Hepatocyte (in vitro differentiated cells): Measurements from ENCODE around the gene SAGE1. TPM values are rescaled to one million over a fixed set of nuclear protein-coding genes. Genes with fewer than 3 reads are reported as not detected.
"Not testable (repeated sequence)": the region's sequence is repeated elsewhere in the genome, so short reads cannot be mapped to it uniquely, and the experiment has no call there.

Source experiments
- DNase-seq: peaks from one replicate; pipeline ENCODE4 v3.0.0-alpha.2; 2016; ENCODE audit warnings: low spot score
- H2AFZ ChIP-seq: fragments of 200-600 bp; sonication (generic); 2 replicates; pipeline ENCODE4 v1.6.0; 2016; ENCODE audit warnings: antibody characterized with exemption, mild to moderate bottlenecking
- H3K27ac ChIP-seq: fragments of 200-600 bp; sonication (generic); 2 replicates; pipeline ENCODE4 v1.5.1; 2016; ENCODE audit warnings: mild to moderate bottlenecking
- H3K27me3 ChIP-seq: fragments of 200-600 bp; sonication (generic); 2 replicates; pipeline ENCODE4 v1.6.1; 2016
- H3K36me3 ChIP-seq: fragments of 200-600 bp; sonication (generic); replicated peaks from 2 replicates; pipeline ENCODE4 v1.5.1; 2016; ENCODE audit warnings: low read depth; ENCODE audit not compliant: insufficient read depth
- H3K4me1 ChIP-seq: fragments of 200-600 bp; sonication (generic); 2 replicates; pipeline ENCODE4 v1.5.1; 2016; ENCODE audit warnings: mild to moderate bottlenecking, moderate library complexity; ENCODE audit not compliant: insufficient read depth
- H3K4me2 ChIP-seq: fragments of 200-600 bp; sonication (generic); 2 replicates; pipeline ENCODE4 v1.6.0; 2016
- H3K4me3 ChIP-seq: fragments of 200-600 bp; sonication (generic); 2 replicates; pipeline ENCODE4 v1.5.1; 2016; ENCODE audit warnings: mild to moderate bottlenecking
- H3K79me2 ChIP-seq: fragments of 200-600 bp; sonication (generic); 2 replicates; pipeline ENCODE4 v1.6.0; 2017; ENCODE audit warnings: mild to moderate bottlenecking
- H3K9me2 ChIP-seq: fragments of 200-600 bp; sonication (generic); replicated peaks from 2 replicates; pipeline ENCODE4 v1.6.0; 2017; ENCODE audit warnings: mild to moderate bottlenecking; ENCODE audit not compliant: insufficient read depth
- H3K9me3 ChIP-seq: fragments of 200-600 bp; sonication (generic); 2 replicates; pipeline ENCODE4 v1.5.1; 2016; ENCODE audit warnings: low read depth, mild to moderate bottlenecking
- H4K20me1 ChIP-seq: fragments of 200-600 bp; sonication (generic); 2 replicates; pipeline ENCODE4 v1.6.0; 2016; ENCODE audit warnings: mild to moderate bottlenecking; ENCODE audit not compliant: insufficient read depth, poor library complexity, severe bottlenecking
- EZH2 ChIP-seq: fragments of 200-600 bp; sonication (generic); IDR thresholded peaks from 2 replicates; pipeline ENCODE4 v1.6.1; 2016; ENCODE audit warnings: antibody characterized with exemption, mild to moderate bottlenecking, borderline replicate concordance
- EZH2phosphoT487 ChIP-seq: fragments of 200-600 bp; sonication (generic); IDR thresholded peaks from one replicate; pipeline ENCODE4 v1.6.1; 2018; ENCODE audit warnings: antibody characterized with exemption, mild to moderate bottlenecking, low read depth, moderate library complexity; ENCODE audit not compliant: unreplicated experiment, severe bottlenecking
- WGBS: methylation state at CpG from one replicate; pipeline ENCODE4 v1.1.6; 2016; ENCODE audit warnings: low lambda C conversion rate; ENCODE audit errors: missing lambda C conversion rate; 5-methylcytosine and 5-hydroxymethylcytosine counted together
- polyA plus RNA-seq: library from polyadenylated mRNA; unstranded; fragments of >200 nt; fragmentation: Nextera tagmentation; extraction: Ambion mirVana; gene quantifications from 2 replicates; pipeline ENCODE4 v1.2.1, GENCODE V29; 2016
- total RNA-seq: library from RNA; depleted of rRNA; stranded (reverse); fragments of >200 nt; gene quantifications from 2 replicates; pipeline ENCODE4 v1.2.3, GENCODE V29; 2014
- TF ChIP-seq, protein P1 (sequence below): fragments of 200-600 bp; sonication (generic); IDR thresholded peaks from 2 replicates; pipeline ENCODE4 v1.5.1; 2016; ENCODE audit warnings: antibody characterized with exemption, mild to moderate bottlenecking; ENCODE audit not compliant: poor library complexity

Gene SAGE1
- total RNA-seq (not detected in 2 replicates), polyA plus RNA-seq (not detected in 2 replicates)

DNA sequence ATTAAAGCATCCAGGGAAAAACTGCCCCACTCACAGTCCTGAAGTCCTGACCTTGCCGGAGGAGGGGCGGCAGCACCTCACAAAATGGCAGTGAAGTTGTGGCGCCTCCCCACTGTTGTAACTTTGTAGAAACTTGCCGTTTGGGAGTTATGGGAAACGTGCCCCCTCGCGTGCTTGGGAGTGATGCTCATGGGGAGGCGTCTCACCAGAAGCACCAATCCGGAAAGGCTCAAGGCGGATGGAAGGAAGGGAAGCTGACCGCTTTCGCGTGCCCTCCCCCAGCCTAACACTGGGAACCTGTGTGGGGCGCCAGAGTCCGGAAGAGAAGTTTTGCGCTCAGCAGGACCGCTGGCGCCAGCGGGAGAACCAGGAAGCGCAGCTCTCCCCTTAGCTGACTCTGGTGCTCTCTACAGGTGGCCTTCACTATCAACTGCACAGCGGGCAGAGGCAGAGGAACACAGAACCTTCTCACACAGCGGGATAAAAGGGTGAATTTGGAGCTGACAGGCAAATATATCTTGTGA, at the start of gene SAGE1, which contains the start of gene CT45A10:
Gene SAGE1 (plus strand): TSS at position 423 of the 524 bp plus-strand sequence. CDS start 2,527 bp downstream, outside the sequence.
Gene CT45A10 (minus strand): TSS at position 151 of the 524 bp plus-strand sequence. CDS start 8,100 bp downstream, outside the sequence.
- 75% methylated on average over 20 of the region's 22 CpGs for WGBS
- H3K4me1 ChIP-seq, result no peaks in the 10 kb centered on the region
- no peak within 1 kb of the TSS for H3K27ac ChIP-seq
- no peak within 1 kb of the TSS for H3K4me3 ChIP-seq
- H4K20me1 ChIP-seq, result no peaks in the 10 kb centered on the region
- no peaks in the 10 kb centered on the region for H3K9me2 ChIP-seq
- DNase-seq, result no peak
- no peaks in the 10 kb centered on the region for H3K9me3 ChIP-seq
- H2AFZ ChIP-seq, result no peak within 1 kb of the TSS
- no peak within 1 kb of the TSS for H3K4me2 ChIP-seq
- no peaks in the 10 kb centered on the region for H3K36me3 ChIP-seq
- no peaks in the 10 kb centered on the region for H3K27me3 ChIP-seq
- no peak for TF ChIP-seq EZH2
- no peak for TF ChIP-seq EZH2phosphoT487
- TF ChIP-seq, protein P1, sequence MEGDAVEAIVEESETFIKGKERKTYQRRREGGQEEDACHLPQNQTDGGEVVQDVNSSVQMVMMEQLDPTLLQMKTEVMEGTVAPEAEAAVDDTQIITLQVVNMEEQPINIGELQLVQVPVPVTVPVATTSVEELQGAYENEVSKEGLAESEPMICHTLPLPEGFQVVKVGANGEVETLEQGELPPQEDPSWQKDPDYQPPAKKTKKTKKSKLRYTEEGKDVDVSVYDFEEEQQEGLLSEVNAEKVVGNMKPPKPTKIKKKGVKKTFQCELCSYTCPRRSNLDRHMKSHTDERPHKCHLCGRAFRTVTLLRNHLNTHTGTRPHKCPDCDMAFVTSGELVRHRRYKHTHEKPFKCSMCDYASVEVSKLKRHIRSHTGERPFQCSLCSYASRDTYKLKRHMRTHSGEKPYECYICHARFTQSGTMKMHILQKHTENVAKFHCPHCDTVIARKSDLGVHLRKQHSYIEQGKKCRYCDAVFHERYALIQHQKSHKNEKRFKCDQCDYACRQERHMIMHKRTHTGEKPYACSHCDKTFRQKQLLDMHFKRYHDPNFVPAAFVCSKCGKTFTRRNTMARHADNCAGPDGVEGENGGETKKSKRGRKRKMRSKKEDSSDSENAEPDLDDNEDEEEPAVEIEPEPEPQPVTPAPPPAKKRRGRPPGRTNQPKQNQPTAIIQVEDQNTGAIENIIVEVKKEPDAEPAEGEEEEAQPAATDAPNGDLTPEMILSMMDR, result no peak
- H3K79me2 ChIP-seq, result no peaks in the 10 kb centered on the region

DNA sequence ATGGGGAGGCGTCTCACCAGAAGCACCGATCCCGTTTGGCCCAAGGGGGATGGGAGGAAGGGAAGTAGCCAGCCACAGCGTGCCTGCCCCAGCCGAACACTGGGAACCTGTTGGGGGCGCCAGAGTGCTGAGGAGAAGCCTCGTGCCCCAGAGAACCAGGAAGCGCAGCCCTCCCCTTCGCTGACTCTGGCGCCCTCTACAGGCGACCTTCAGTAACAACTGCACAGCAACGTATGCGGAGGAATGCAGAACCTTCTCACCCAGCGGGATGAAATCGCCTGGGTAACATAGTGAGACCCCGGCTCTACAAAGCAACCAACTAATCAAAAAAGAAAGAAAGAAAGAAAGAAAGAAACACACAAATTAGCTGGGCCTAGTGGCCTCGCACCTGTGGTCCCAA, 39.1 kb upstream of the SAGE1 start, which contains the start of gene CT45A8:
Gene CT45A8 (minus strand): TSS at position 101 of the 400 bp plus-strand sequence. CDS start 3,755 bp downstream, outside the sequence.
- H3K4me1 ChIP-seq, H3K36me3 ChIP-seq, H3K79me2 ChIP-seq, H3K4me3 ChIP-seq, DNase-seq, H3K27me3 ChIP-seq, H4K20me1 ChIP-seq, H3K9me2 ChIP-seq, H3K9me3 ChIP-seq, H3K4me2 ChIP-seq, H2AFZ ChIP-seq, H3K27ac ChIP-seq: not testable (repeated sequence)
- WGBS, result no CpG with 5 or more reads among the region's 17 CpGs

- H3K27ac ChIP-seq, H3K9me3 ChIP-seq, H3K9me2 ChIP-seq, H3K27me3 ChIP-seq, H3K79me2 ChIP-seq, H4K20me1 ChIP-seq, DNase-seq, H3K4me2 ChIP-seq, H3K36me3 ChIP-seq, H3K4me1 ChIP-seq, H2AFZ ChIP-seq, H3K4me3 ChIP-seq: not testable (repeated sequence)
- WGBS, result no CpG with 5 or more reads among the region's 17 CpGs
Observed at GRCh38 chrX:135871712-135872111, 21.8 kb upstream of the SAGE1 start, which contains the start of gene CT45A9. Gene CT45A9 (minus strand): TSS chrX:135871812. CDS start chrX:135868061, 3,751 bp downstream.

DNA sequence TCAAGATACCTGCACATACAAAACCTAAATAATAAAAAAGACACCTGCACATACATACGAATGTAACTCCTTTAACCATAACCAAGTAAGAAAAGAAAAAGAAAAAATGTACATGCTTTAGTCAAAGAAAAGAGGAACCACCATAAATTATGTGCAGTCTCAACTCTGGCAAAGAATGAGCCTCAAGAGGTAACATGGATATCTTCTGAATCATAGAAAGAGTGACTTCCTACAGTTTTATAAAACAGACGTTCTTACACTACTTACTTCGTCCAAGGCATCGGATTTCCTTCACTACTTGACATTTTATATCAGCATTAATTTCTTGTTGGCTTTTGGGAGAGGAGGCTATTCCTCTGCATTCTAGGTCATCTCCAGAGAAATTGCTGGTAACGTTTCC, 10.8 kb upstream of the SAGE1 start:
- 55% methylated on average over 4 of the region's 5 CpGs for WGBS
- DNase-seq, H3K27ac ChIP-seq: not testable (repeated sequence)

DNA sequence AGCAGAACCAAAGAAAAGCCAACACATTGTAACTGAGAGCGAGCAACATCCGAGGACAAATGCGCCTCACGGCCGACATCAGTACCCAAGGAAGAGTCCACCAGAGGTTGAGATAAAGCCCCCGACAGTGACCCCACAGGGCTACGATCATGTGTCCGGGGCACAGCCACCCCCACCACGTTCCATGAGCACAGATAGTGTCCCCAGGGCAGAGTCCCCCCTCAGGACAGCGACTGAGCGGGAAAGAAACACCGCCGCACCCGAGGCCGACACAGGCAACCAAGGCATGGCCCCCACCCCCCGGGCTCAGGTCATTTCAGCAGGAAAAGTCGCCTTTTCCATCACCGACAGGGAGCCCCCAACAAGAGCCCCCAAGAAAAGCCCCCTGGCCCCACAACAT, 5.3 kb upstream of the SAGE1 start:
- H3K27ac ChIP-seq, H3K4me2 ChIP-seq, H3K4me3 ChIP-seq, H3K9me2 ChIP-seq, H4K20me1 ChIP-seq, H3K4me1 ChIP-seq, DNase-seq, H3K79me2 ChIP-seq, H2AFZ ChIP-seq, H3K36me3 ChIP-seq, H3K27me3 ChIP-seq, H3K9me3 ChIP-seq: not testable (repeated sequence)
- 89% methylated on average over 13 of the region's 18 CpGs for WGBS

More for the DNA sequence above, 10.8 kb upstream of the SAGE1 start:
- H3K4me2 ChIP-seq, H3K9me2 ChIP-seq, H3K4me3 ChIP-seq, H4K20me1 ChIP-seq, H3K4me1 ChIP-seq, H2AFZ ChIP-seq, H3K36me3 ChIP-seq, H3K9me3 ChIP-seq, H3K79me2 ChIP-seq, H3K27me3 ChIP-seq: not testable (repeated sequence)

DNA sequence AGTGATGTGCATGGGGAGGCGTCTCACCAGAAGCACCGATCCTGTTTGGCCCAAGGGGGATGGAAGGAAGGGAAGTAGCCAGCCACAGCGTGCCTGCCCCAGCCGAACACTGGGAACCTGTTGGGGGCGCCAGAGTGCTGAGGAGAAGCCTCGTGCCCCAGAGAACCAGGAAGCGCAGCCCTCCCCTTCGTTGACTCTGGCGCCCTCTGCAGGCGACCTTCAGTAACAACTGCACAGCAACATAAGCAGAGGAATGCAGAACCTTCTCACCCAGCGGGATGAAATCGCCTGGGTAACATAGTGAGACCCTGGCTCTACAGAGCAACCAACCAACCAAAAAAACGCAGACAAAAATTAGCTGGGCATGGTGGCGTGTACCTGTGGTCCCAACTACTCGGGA, 4.5 kb upstream of the SAGE1 start:
- not testable (repeated sequence) for H2AFZ ChIP-seq, H3K4me1 ChIP-seq, H3K4me3 ChIP-seq, DNase-seq, H3K9me3 ChIP-seq, H3K4me2 ChIP-seq, H3K36me3 ChIP-seq, H4K20me1 ChIP-seq, H3K9me2 ChIP-seq, H3K79me2 ChIP-seq, H3K27ac ChIP-seq, H3K27me3 ChIP-seq
- WGBS, result 59% methylated on average over 13 of the region's 15 CpGs
